CD4-positive, CD25-positive, alpha-beta regulatory T cell (primary cell): ENCODE data around the gene GABRD. TPM values are rescaled to one million over a fixed set of nuclear protein-coding genes. Genes with fewer than 3 reads are reported as not detected.

ENCODE experiments used
- ATAC-seq, 2 donors: fragments of 150-1000 bp; cut with Tn5 transposase; one replicate each; pipeline ENCODE4 v1.10.0; 2021; ENCODE audit warnings: low read depth in 2 of 2, moderate number of reproducible peaks in 2 of 2, moderate library complexity in 1 of 2
- DNase-seq, 3 donors: peaks; one replicate each; pipeline versions ENCODE4 v3.0.0 to v3.0.0-alpha.2; 2012 to 2022; ENCODE audit warnings: mixed read lengths in 1 of 3
- H3K27ac ChIP-seq: one replicate; pipeline ENCODE4 v1.7.0; 2013; ENCODE audit warnings: mild to moderate bottlenecking, low read length; ENCODE audit not compliant: insufficient read depth, poor library complexity, severe bottlenecking
- H3K27me3 ChIP-seq: one replicate; pipeline ENCODE4 v1.7.0; 2013; ENCODE audit warnings: low read length; ENCODE audit not compliant: control insufficient read depth, insufficient read depth
- H3K36me3 ChIP-seq: one replicate; pipeline ENCODE4 v1.7.0; 2013; ENCODE audit warnings: mild to moderate bottlenecking, low read length, moderate library complexity; ENCODE audit not compliant: control insufficient read depth, insufficient read depth
- H3K4me1 ChIP-seq: 2 replicates; pipeline ENCODE4 v1.7.0; 2013; ENCODE audit warnings: mild to moderate bottlenecking, low read length; ENCODE audit not compliant: insufficient read depth, control insufficient read depth, poor library complexity, severe bottlenecking
- H3K4me3 ChIP-seq: one replicate; pipeline ENCODE4 v1.7.0; 2013; ENCODE audit warnings: low read depth, mild to moderate bottlenecking, low read length, moderate library complexity
- H3K9me3 ChIP-seq, 2 experiments: 1 replicate in 1 of 2; 2 replicates in 1 of 2; pipeline ENCODE4 v1.7.0; 2013; ENCODE audit warnings: low read length in 2 of 2, mild to moderate bottlenecking in 1 of 2, moderate library complexity in 1 of 2; ENCODE audit not compliant: control insufficient read depth in 2 of 2
- H3K27ac Mint-ChIP-seq, 3 donors: one replicate each; pipeline ENCODE4 v1.8.0; 2020 to 2022; ENCODE audit warnings: mild to moderate bottlenecking in 3 of 3, mixed read lengths in 3 of 3, moderate library complexity in 2 of 3
- H3K27me3 Mint-ChIP-seq: one replicate; pipeline ENCODE4 v1.8.0; 2022; ENCODE audit warnings: mild to moderate bottlenecking, mixed read lengths
- H3K36me3 Mint-ChIP-seq: one replicate; pipeline ENCODE4 v1.8.0; 2020; ENCODE audit warnings: mixed read lengths
- H3K4me1 Mint-ChIP-seq, 4 donors: one replicate each; pipeline ENCODE4 v1.8.0; 2020 to 2022; ENCODE audit warnings: mixed read lengths in 4 of 4, mild to moderate bottlenecking in 1 of 4
- H3K4me3 Mint-ChIP-seq, 4 donors: one replicate each; pipeline ENCODE4 v1.8.0; 2020 to 2022; ENCODE audit warnings: mild to moderate bottlenecking in 4 of 4, mixed read lengths in 4 of 4, moderate library complexity in 3 of 4
- H3K9me3 Mint-ChIP-seq, 7 donors: one replicate each; pipeline ENCODE4 v1.8.0; 2020 to 2022; ENCODE audit warnings: mixed read lengths in 7 of 7, mild to moderate bottlenecking in 3 of 7, moderate library complexity in 2 of 7
- polyA plus RNA-seq, 4 donors: library from polyadenylated mRNA; unstranded; fragments of 300-500 nt; fragmentation: Illumina TruSeq; gene quantifications; one replicate each; pipeline ENCODE4 v1.2.3, GENCODE V29; 2021
- total RNA-seq: library from RNA; stranded (reverse); gene quantifications from one replicate; pipeline ENCODE4 v1.2.3, GENCODE V29; 2022

The GABRD gene
- total and polyA plus RNA-seq, 5 donors from 2014 or later, result 0.22 TPM; not detected in 4

GRCh38 chr1:2022063-2022770 is 3.1 kb downstream of the GABRD start:
- Histone ChIP-seq H3K4me3 (no peak overlapping the region), H3K27me3 (peaks cover 4% of the 10 kb centered on the region)

GRCh38 chr1:2023187-2023586 is 4.0 kb downstream of the GABRD start:
- H3K4me3 Mint-ChIP-seq, result no peak overlapping the region
- H3K27ac ChIP-seq, result no peak overlapping the region
- no peak overlapping the region for H3K27ac Mint-ChIP-seq
- H3K36me3 Mint-ChIP-seq, result no peaks in the 10 kb centered on the region
- peaks cover 10% of the 10 kb centered on the region for H3K4me1 ChIP-seq
- peaks cover 0 to 22% (median 1%) of the 10 kb centered on the region in 4 donors for H3K4me1 Mint-ChIP-seq
- H3K9me3 ChIP-seq, result no peaks in the 10 kb centered on the region
- H3K27me3 Mint-ChIP-seq, result peaks cover 24% of the 10 kb centered on the region
- H3K9me3 Mint-ChIP-seq, result peaks cover 0 to 7% (median 0%) of the 10 kb centered on the region in 7 donors
- DNase-seq, result no peak
- H3K4me3 ChIP-seq, result no peak overlapping the region
- H3K27me3 ChIP-seq, result peaks cover 3% of the 10 kb centered on the region
- ATAC-seq, result no peak
- H3K36me3 ChIP-seq, result no peaks in the 10 kb centered on the region

More at GRCh38 chr1:2022063-2022770, 3.1 kb downstream of the GABRD start:
- H3K4me3 Mint-ChIP-seq, result peak overlapping the region in 1 of 4 donors; percentile 48
- H3K9me3 Mint-ChIP-seq, result peaks cover 0 to 7% (median 0%) of the 10 kb centered on the region in 7 donors
- H3K36me3 Mint-ChIP-seq, result no peaks in the 10 kb centered on the region
- ATAC-seq (no peak), DNase-seq (no peak)
- Histone ChIP-seq H3K9me3 (no peaks in the 10 kb centered on the region), H3K27ac (no peak overlapping the region), H3K4me1 (peaks cover 10% of the 10 kb centered on the region), H3K36me3 (no peaks in the 10 kb centered on the region)
- H3K4me1 Mint-ChIP-seq, result peaks cover 0 to 26% (median 1%) of the 10 kb centered on the region in 4 donors
- peaks cover 31% of the 10 kb centered on the region for H3K27me3 Mint-ChIP-seq
- no peak overlapping the region for H3K27ac Mint-ChIP-seq

DNA sequence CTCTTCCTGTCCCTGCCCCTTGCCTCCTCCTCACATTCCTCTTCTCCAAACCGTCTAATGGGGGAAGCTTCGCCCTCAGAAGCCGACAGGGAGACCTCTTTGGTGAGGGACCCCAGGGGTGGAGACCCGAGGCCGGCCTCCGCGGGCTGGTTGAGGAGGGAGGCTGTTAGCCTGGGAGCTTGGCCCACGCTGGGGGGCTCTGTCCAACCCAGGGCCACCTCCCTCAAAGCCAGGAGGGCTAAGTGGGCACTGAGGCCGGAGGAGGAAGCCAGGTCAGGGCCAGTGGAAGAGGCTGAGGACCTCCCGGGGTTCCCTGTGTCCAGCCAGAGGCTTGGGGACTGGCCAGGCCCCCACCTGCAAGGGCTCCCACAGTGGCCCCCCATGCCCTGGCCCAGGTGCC is 5.3 kb downstream of the GABRD start:
- Mint-ChIP-seq H3K27me3 (peaks cover 18% of the 10 kb centered on the region), H3K36me3 (no peaks in the 10 kb centered on the region), H3K4me1 (peaks cover 0 to 18% (median 0%) of the 10 kb centered on the region in 4 donors), H3K27ac (no peak overlapping the region), H3K4me3 (peak overlapping the region in 1 of 4 donors; percentile 32), H3K9me3 (peaks cover 0 to 7% (median 0%) of the 10 kb centered on the region in 7 donors)
- no peak overlapping the region for H3K4me3 ChIP-seq
- H3K9me3 ChIP-seq, result no peaks in the 10 kb centered on the region
- H3K27me3 ChIP-seq, result no peaks in the 10 kb centered on the region
- H3K36me3 ChIP-seq, result no peaks in the 10 kb centered on the region
- DNase-seq (no peak), ATAC-seq (no peak)
- no peak overlapping the region for H3K27ac ChIP-seq
- peaks cover 9% of the 10 kb centered on the region for H3K4me1 ChIP-seq

DNA sequence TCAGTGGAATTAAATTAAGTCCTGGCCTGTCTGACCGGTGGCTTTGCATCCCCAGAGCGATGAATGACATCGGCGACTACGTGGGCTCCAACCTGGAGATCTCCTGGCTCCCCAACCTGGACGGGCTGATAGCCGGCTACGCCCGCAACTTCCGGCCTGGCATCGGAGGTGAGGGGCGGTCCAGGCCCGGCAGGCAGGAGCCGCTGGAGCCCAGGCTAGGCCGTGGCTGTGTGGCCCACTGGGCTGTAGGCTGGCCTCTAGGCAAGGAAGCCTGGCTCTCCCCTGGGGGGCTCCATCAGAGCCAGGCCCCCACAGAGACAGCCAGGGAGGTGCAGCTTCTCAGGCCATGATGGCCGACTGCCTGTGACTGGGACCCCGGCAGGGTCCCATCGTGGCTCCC is 5.7 kb downstream of the GABRD start:
- peaks cover 0 to 16% (median 0%) of the 10 kb centered on the region in 4 donors for H3K4me1 Mint-ChIP-seq
- no peaks in the 10 kb centered on the region for H3K36me3 Mint-ChIP-seq

DNA sequence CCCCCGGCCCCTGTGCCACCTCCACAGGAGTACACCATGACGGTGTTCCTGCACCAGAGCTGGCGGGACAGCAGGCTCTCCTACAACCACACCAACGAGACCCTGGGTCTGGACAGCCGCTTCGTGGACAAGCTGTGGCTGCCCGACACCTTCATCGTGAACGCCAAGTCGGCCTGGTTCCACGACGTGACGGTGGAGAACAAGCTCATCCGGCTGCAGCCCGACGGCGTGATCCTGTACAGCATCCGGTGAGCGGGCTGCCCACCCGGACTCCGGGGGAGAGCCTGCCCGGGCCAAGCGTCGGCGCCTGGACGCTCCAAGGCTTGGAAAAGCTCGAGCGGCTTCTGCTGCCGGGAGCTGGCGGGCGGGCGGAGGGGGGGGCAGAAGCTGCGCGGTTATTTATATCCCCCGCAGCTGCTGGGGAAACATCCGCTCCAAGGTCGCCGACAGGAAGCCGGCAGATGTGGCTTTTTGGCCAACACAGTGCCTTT is 6.4 kb downstream of the GABRD start:
- Histone ChIP-seq H3K27ac (no peak overlapping the region), H3K9me3 (no peaks in the 10 kb centered on the region), H3K4me3 (no peak overlapping the region), H3K27me3 (no peaks in the 10 kb centered on the region), H3K36me3 (no peaks in the 10 kb centered on the region), H3K4me1 (peaks cover 4% of the 10 kb centered on the region)
- peaks cover 0 to 7% (median 0%) of the 10 kb centered on the region in 7 donors for H3K9me3 Mint-ChIP-seq
- no peak overlapping the region for H3K27ac Mint-ChIP-seq
- peaks cover 0 to 15% (median 0%) of the 10 kb centered on the region in 4 donors for H3K4me1 Mint-ChIP-seq
- peaks cover 11% of the 10 kb centered on the region for H3K27me3 Mint-ChIP-seq
- peak in 1 of 3 donors; percentile 44 for DNase-seq
- H3K36me3 Mint-ChIP-seq, result no peaks in the 10 kb centered on the region
- ATAC-seq, result peak in 1 of 2 donors; percentile 29
- peak overlapping the region in 1 of 4 donors; percentile 21 for H3K4me3 Mint-ChIP-seq

More for the DNA sequence above, 5.7 kb downstream of the GABRD start:
- Histone ChIP-seq H3K4me3 (no peak overlapping the region), H3K27ac (no peak overlapping the region), H3K4me1 (peaks cover 5% of the 10 kb centered on the region), H3K36me3 (no peaks in the 10 kb centered on the region), H3K27me3 (no peaks in the 10 kb centered on the region), H3K9me3 (no peaks in the 10 kb centered on the region)
- no peak overlapping the region for H3K27ac Mint-ChIP-seq
- no peak for ATAC-seq
- H3K4me3 Mint-ChIP-seq, result no peak overlapping the region
- H3K9me3 Mint-ChIP-seq, result peaks cover 0 to 7% (median 0%) of the 10 kb centered on the region in 7 donors
- DNase-seq, result no peak
- peaks cover 17% of the 10 kb centered on the region for H3K27me3 Mint-ChIP-seq

GRCh38 chr1:2027961-2028583 is 8.9 kb downstream of the GABRD start:
- peaks cover 0 to 2% (median 0%) of the 10 kb centered on the region in 7 donors for H3K9me3 Mint-ChIP-seq
- H3K4me3 Mint-ChIP-seq, result no peak overlapping the region
- DNase-seq (no peak), ATAC-seq (no peak)
- Histone ChIP-seq H3K36me3 (no peaks in the 10 kb centered on the region), H3K4me1 (peaks cover 4% of the 10 kb centered on the region), H3K9me3 (no peaks in the 10 kb centered on the region), H3K27me3 (no peaks in the 10 kb centered on the region), H3K27ac (no peak overlapping the region), H3K4me3 (no peak overlapping the region)
- no peaks in the 10 kb centered on the region for H3K36me3 Mint-ChIP-seq
- peak overlapping the region in 1 of 3 donors; percentile 14 for H3K27ac Mint-ChIP-seq
- H3K4me1 Mint-ChIP-seq, result peaks cover 0 to 8% (median 0%) of the 10 kb centered on the region in 4 donors
- H3K27me3 Mint-ChIP-seq, result peaks cover under 1% of the 10 kb centered on the region

GRCh38 chr1:2028870-2029560 is 9.9 kb downstream of the GABRD start:
- no peak overlapping the region for H3K4me3 ChIP-seq
- no peak overlapping the region for H3K27ac Mint-ChIP-seq
- DNase-seq (no peak), ATAC-seq (no peak)
- H3K36me3 Mint-ChIP-seq, result no peaks in the 10 kb centered on the region
- no peak overlapping the region for H3K27ac ChIP-seq
- no peaks in the 10 kb centered on the region for H3K36me3 ChIP-seq
- peaks cover 4% of the 10 kb centered on the region for H3K4me1 ChIP-seq
- H3K9me3 ChIP-seq, result no peaks in the 10 kb centered on the region
- H3K27me3 Mint-ChIP-seq, result no peaks in the 10 kb centered on the region
- no peaks in the 10 kb centered on the region for H3K27me3 ChIP-seq
- H3K4me1 Mint-ChIP-seq, result peaks cover 0 to 8% (median 0%) of the 10 kb centered on the region in 4 donors
- H3K4me3 Mint-ChIP-seq, result no peak overlapping the region
- no peaks in the 10 kb centered on the region for H3K9me3 Mint-ChIP-seq
